ENCODE measurements around the gene MINK1.
"Not testable (repeated sequence)": the region's sequence is repeated elsewhere in the genome, so short reads cannot be mapped to it uniquely, and the experiment has no call there.

MINK1 gene

GRCh38 chr17:4812690-4813089 lies 20.4 kb upstream of the MINK1 start:
- DNase-seq, result no peak

- no peak for DNase-seq
Observed at GRCh38 chr17:4815043-4815675, 18.0 kb upstream of the MINK1 start.

- DNase-seq, result no peak
Observed at GRCh38 chr17:4816826-4817225, 16.3 kb upstream of the MINK1 start.

- no peak for DNase-seq
Observed at GRCh38 chr17:4818276-4818675, 14.9 kb upstream of the MINK1 start.

GRCh38 chr17:4822835-4823234 lies 10.3 kb upstream of the MINK1 start:
- DNase-seq, result no peak

- no peak for DNase-seq
Observed at GRCh38 chr17:4823373-4824089, 9.6 kb upstream of the MINK1 start.

GRCh38 chr17:4827399-4827798 lies 5.7 kb upstream of the MINK1 start:
- no peak for DNase-seq

GRCh38 chr17:4832829-4833177 lies 337 bp upstream of the MINK1 start:
- not testable (repeated sequence) for DNase-seq

GRCh38 chr17:4833941-4834680 lies 971 bp downstream of the MINK1 start:
- peak; percentile 13 to 21 for DNase-seq

- DNase-seq, result no peak
Observed at GRCh38 chr17:4834681-4835020, 1.5 kb downstream of the MINK1 start.

GRCh38 chr17:4836221-4836620 lies 3.1 kb downstream of the MINK1 start:
- DNase-seq, result no peak

GRCh38 chr17:4837471-4838308 lies 4.5 kb downstream of the MINK1 start:
- no peak for DNase-seq

GRCh38 chr17:4838309-4838785 lies 5.2 kb downstream of the MINK1 start:
- DNase-seq, result no peak

- no peak for DNase-seq
Observed at GRCh38 chr17:4839221-4839620, 6.1 kb downstream of the MINK1 start.

- no peak for DNase-seq
Observed at GRCh38 chr17:4839965-4840892, 7.1 kb downstream of the MINK1 start.

GRCh38 chr17:4840893-4841242 lies 7.7 kb downstream of the MINK1 start:
- DNase-seq, result peak; percentile 24 to 36

- DNase-seq, result no peak
Observed at GRCh38 chr17:4842376-4842775, 9.2 kb downstream of the MINK1 start.

GRCh38 chr17:4843321-4844000 lies 10.3 kb downstream of the MINK1 start:
- DNase-seq, result no peak

- no peak for DNase-seq
Observed at GRCh38 chr17:4845118-4845517, 12.0 kb downstream of the MINK1 start.

GRCh38 chr17:4846635-4847390 lies 13.7 kb downstream of the MINK1 start:
- DNase-seq, result no peak
